Heart right ventricle (tissue), 16 donors: ENCODE data around the gene LGALS4. TPM values are rescaled to one million over a fixed set of nuclear protein-coding genes. Genes with fewer than 3 reads are reported as not detected.
"Not testable (repeated sequence)": the region's sequence is repeated elsewhere in the genome, so short reads cannot be mapped to it uniquely, and the experiment has no call there.

ENCODE experiments used
- ATAC-seq, 8 donors: fragments of 200-7000 bp; cut with Tn5 transposase; one replicate each; pipeline ENCODE4 v1.9.1; 2020; ENCODE audit warnings: mild to moderate bottlenecking in 8 of 8, moderate library complexity in 8 of 8, moderate number of reproducible peaks in 1 of 8
- DNase-seq, 2 donors: peaks; one replicate each; pipeline ENCODE4 v3.0.0-alpha.2; 2020
- H3K27ac ChIP-seq, 10 donors: fragments of 200-600 bp; sonication (generic) in 2 of 10; one replicate each; pipeline versions ENCODE4 v1.5.0 to v1.8.0; 2020 to 2022; ENCODE audit warnings: mild to moderate bottlenecking in 3 of 10
- H3K27me3 ChIP-seq, 7 donors: fragments of 200-600 bp; one replicate each; pipeline ENCODE4 v1.8.0; 2021 to 2022; ENCODE audit warnings: mild to moderate bottlenecking in 2 of 7
- H3K36me3 ChIP-seq, 9 donors: fragments of 200-600 bp; sonication (generic) in 1 of 9; one replicate each; pipeline versions ENCODE4 v1.5.0 to v1.8.0; 2020 to 2022; ENCODE audit warnings: mild to moderate bottlenecking in 2 of 9
- H3K4me1 ChIP-seq, 9 donors: fragments of 200-600 bp; sonication (generic) in 1 of 9; one replicate each; pipeline versions ENCODE4 v1.5.0 to v1.8.0; 2020 to 2022; ENCODE audit warnings: mild to moderate bottlenecking in 4 of 9
- H3K4me3 ChIP-seq, 10 donors: fragments of 200-600 bp; sonication (generic) in 2 of 10; one replicate each; pipeline versions ENCODE4 v1.5.0 to v1.8.0; 2020 to 2022; ENCODE audit warnings: mild to moderate bottlenecking in 7 of 10, moderate library complexity in 2 of 10
- H3K9me3 ChIP-seq, 11 donors: fragments of 200-600 bp in 10 of 11; sonication (generic) in 2 of 11; one replicate each; pipeline versions ENCODE4 v1.5.0 to v1.8.0; 2013 to 2022; ENCODE audit warnings: mild to moderate bottlenecking in 2 of 11, control low read depth in 1 of 11, moderate library complexity in 1 of 11
- CTCF ChIP-seq, 9 donors: fragments of 200-600 bp; sonication (generic) in 2 of 9; IDR thresholded peaks; one replicate each; pipeline versions ENCODE4 v1.5.0 to v1.8.0; 2021 to 2022; ENCODE audit warnings: antibody characterized with exemption in 9 of 9, mild to moderate bottlenecking in 5 of 9, moderate library complexity in 1 of 9
- WGBS, 2 donors: extraction: QIAGEN DNeasy Blood & Tissue Kit; methylation state at CpG; one replicate each; pipeline ENCODE4 v1.1.7; 2013; ENCODE audit warnings: inconsistent platforms in 1 of 2; 5-methylcytosine and 5-hydroxymethylcytosine counted together
- intact Hi-C, 10 donors: fragments of 100-400 bp; cut with DNase I; formaldehyde crosslinking; loops; one replicate each; pipeline versions ENCODE4 v1.11.1 to v1.14.2; 2022
- polyA plus RNA-seq, 2 donors: library from polyadenylated mRNA; stranded (reverse); fragments of 200-250 nt; gene quantifications; one replicate each; pipeline ENCODE4 v1.2.3, GENCODE V29; 2013
- total RNA-seq, 10 donors: library from RNA; stranded (reverse); fragmentation: NEBNext Ultra II Directional in 3 of 10; extraction: Animal tissue kit (Norgen Biotek cat#: 25700) in 3 of 10; gene quantifications; one replicate each; pipeline versions ENCODE4 v1.2.1 to v1.2.4, GENCODE V29; 2021 to 2023
- donor health status: Arrhythmogenic right ventricular cardiomyopathy.
- donor health status: ischemic (EF 13 %, LVEDD 7.1; RV severe dilation, severe dysfunction).
- donor health status: healthy with polysubstance abuse.
- donor health status: DM: no; HTN: yes; CAD: no.
- donor health status: DM: no; HTN: no; CAD: no.
- donor health status: ischemic (EF 25% LVEDD 6.9; RV normal size, moderate dysfunction).
- donor health status: ischemic (EF 25% LVEDD 5.7; RV mildly dilated, moderate dysfunction).
- donor health status: healthy.
- donor health status: DM: yes; HTN: yes; CAD: no.
- donor health status: Ischemic cardiomyopathy.
- donor health status: ischemic (EF 35%, LVEDD 5.7; RV mildly dilated, moderate dysfunction).
- donor health status: nonischemic (EF 11% LVEDD 7.7; RV severe dilation, severe dysfunction).
- donor health status: DM: yes; HTN: yes; CAD: no.
- donor health status: PGD.
- donor health status: ischemic (EF 29% LVEDD 5.4; RV normal size, mild dysfunction).
- donor health status: nonischemic (EF 23%, LVEDD 6.1; RV moderate dilation, normal function).

LGALS4 gene
- total and polyA plus RNA-seq, 12 donors, result 0.16 to 2.6 (median 0.81) TPM; not detected in 2

GRCh38 chr19:38769635-38770211 is 43.0 kb downstream of the LGALS4 start:
- DNase-seq, result peak; percentile 91 to 95
- Histone ChIP-seq H3K36me3 (no peaks in the 10 kb centered on the region), H3K27ac (peak overlapping the region in 9 of 10 donors; percentile 50 to 81 (median 69)), H3K27me3 (no peaks in the 10 kb centered on the region), H3K4me1 (peaks cover 0 to 12% (median 6%) of the 10 kb centered on the region in 9 donors), H3K4me3 (peak overlapping the region in 9 of 10 donors; percentile 10 to 53 (median 42)), H3K9me3 (no peaks in the 10 kb centered on the region)
- peak; percentile 64 to 97 (median 83) for TF ChIP-seq CTCF (IDR thresholded peaks at IDR 0.05)
- intact Hi-C loops, result loop anchor here in 1 of 10 donors (5.0 kb wide), 1 partner anchor 37 kb away; no protein-coding TSS in a partner anchor
- peak; percentile 88 to 96 (median 92) for ATAC-seq
- 9 to 13% methylated on average over 42 of the region's 42 CpGs for WGBS, 2 donors

GRCh38 chr19:38766276-38767047 is 46.3 kb downstream of the LGALS4 start:
- ATAC-seq (no peak), DNase-seq (no peak)
- no peak overlapping the region for H3K4me3 ChIP-seq
- peaks cover 0 to 12% (median 6%) of the 10 kb centered on the region in 9 donors for H3K4me1 ChIP-seq
- intact Hi-C loops, result loop anchor here in 1 of 10 donors (5.0 kb wide), 1 partner anchor 34 kb away; no protein-coding TSS in a partner anchor
- no peak overlapping the region for H3K27ac ChIP-seq
- WGBS, 2 donors, result 90 to 91% methylated on average over 10 of the region's 10 CpGs
- no peaks in the 10 kb centered on the region for H3K36me3 ChIP-seq
- no peak for TF ChIP-seq CTCF (IDR thresholded peaks at IDR 0.05)
- H3K9me3 ChIP-seq, result no peaks in the 10 kb centered on the region
- H3K27me3 ChIP-seq, result no peaks in the 10 kb centered on the region

GRCh38 chr19:38765214-38765613 is 47.5 kb downstream of the LGALS4 start:
- H3K27me3 ChIP-seq, result no peaks in the 10 kb centered on the region
- DNase-seq (no peak), ATAC-seq (no peak)
- H3K4me3 ChIP-seq, result no peak overlapping the region
- no peak overlapping the region for H3K27ac ChIP-seq
- H3K9me3 ChIP-seq, result no peaks in the 10 kb centered on the region
- no peak for TF ChIP-seq CTCF (IDR thresholded peaks at IDR 0.05)
- 95 to 99% methylated on average over 2 of the region's 2 CpGs for WGBS, 2 donors
- intact Hi-C loops, result loop anchor here in 1 of 10 donors (5.0 kb wide), 1 partner anchor 33 kb away; no protein-coding TSS in a partner anchor
- H3K36me3 ChIP-seq, result no peaks in the 10 kb centered on the region
- peaks cover 0 to 12% (median 6%) of the 10 kb centered on the region in 9 donors for H3K4me1 ChIP-seq

DNA sequence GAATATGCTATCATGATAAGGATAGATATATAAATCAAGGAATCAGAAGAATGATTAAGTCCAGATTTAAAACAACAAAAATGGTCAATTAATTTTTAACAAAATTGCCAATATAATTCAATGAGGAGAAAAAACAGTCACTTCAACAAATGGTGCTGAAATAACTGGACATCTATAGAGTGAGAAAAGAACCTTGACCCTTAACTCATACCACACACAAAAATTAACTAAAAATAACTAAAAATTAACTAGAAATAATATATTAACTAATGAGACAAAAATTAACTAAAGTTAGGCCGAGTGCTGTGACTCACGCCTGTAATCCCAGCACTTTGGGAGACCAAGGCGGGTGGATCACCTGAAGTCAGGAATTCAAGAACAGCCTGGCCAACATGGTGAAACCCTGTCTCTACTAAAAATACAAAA is 48.9 kb downstream of the LGALS4 start:
- Histone ChIP-seq H3K27me3 (no peaks in the 10 kb centered on the region), H3K27ac (no peak overlapping the region), H3K9me3 (no peaks in the 10 kb centered on the region), H3K4me1 (no peaks in the 10 kb centered on the region), H3K4me3 (no peak overlapping the region), H3K36me3 (no peaks in the 10 kb centered on the region)
- ATAC-seq, result no peak
- DNase-seq, result no peak
- intact Hi-C loops, result no loop called here
- 94 to 95% methylated on average over 3 of the region's 3 CpGs for WGBS, 2 donors
- no peak for TF ChIP-seq CTCF (IDR thresholded peaks at IDR 0.05)

GRCh38 chr19:38761884-38762389 is 50.8 kb downstream of the LGALS4 start:
- ATAC-seq, H3K27me3 ChIP-seq, H3K4me3 ChIP-seq, DNase-seq, intact Hi-C loops, H3K36me3 ChIP-seq, H3K9me3 ChIP-seq, H3K27ac ChIP-seq, H3K4me1 ChIP-seq: not testable (repeated sequence)
- 92 to 96% methylated on average over 9 of the region's 9 CpGs for WGBS, 2 donors

DNA sequence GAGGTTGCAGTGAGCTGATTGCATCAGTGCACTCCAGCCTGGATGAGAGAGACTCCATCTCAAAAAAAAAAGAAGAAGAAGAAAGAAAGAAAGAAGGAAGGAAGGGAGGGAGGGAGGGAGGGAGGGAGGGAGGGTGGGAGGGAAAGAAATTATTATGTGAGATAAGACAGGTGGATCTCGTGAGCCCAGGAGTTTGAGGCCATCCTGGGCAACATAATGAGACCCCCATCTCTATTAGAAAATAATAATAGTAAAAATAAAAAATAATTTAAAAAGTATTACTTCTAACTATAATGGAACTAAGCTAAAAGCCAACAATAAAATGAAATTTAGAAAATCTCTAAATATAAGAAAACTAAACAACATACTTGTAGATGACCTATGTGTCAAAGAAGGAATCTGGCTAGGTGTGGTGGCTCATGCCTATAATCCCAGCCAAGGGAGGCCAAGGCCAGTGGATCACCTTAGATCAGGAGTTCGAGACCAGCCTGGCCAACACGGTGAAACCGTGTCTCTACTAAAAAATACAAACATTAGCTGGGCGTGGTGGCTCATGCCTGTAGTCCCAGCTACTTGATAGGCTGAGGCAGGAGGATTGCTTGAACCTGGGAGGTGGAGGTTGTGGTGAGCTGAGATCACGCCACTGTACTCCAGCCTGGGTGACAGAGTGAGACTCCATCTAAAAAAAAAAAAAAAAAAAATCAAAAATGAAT is 51.8 kb downstream of the LGALS4 start:
- 85 to 88% methylated on average over 6 of the region's 6 CpGs for WGBS, 2 donors
- H3K4me1 ChIP-seq, intact Hi-C loops, ATAC-seq, H3K36me3 ChIP-seq, H3K4me3 ChIP-seq, DNase-seq, H3K9me3 ChIP-seq, H3K27ac ChIP-seq, H3K27me3 ChIP-seq: not testable (repeated sequence)
